Right atrium auricular region (tissue), 2 donors: Measurements from ENCODE around the gene CLDN6. TPM values are rescaled to one million over a fixed set of nuclear protein-coding genes. Genes with fewer than 3 reads are reported as not detected.

Experiments
- DNase-seq: peaks from one replicate; pipeline ENCODE4 v3.0.0-alpha.2; 2019; ENCODE audit warnings: low spot score
- H3K27ac ChIP-seq, 2 donors: fragments of 200-600 bp; sonication (generic); 1 replicate in 1 of 2; 2 replicates in 1 of 2; pipeline ENCODE4 v1.5.1; 2016 to 2019
- H3K27me3 ChIP-seq, 2 donors: fragments of 200-600 bp; sonication (generic); one replicate each; pipeline versions ENCODE4 v1.5.1 to v1.6.0; 2017 to 2019
- H3K36me3 ChIP-seq: fragments of 200-600 bp; sonication (generic); one replicate; pipeline ENCODE4 v1.5.1; 2016
- H3K4me1 ChIP-seq, 2 donors: fragments of 200-600 bp; sonication (generic); one replicate each; pipeline versions ENCODE4 v1.5.1 to v1.6.0; 2017 to 2019
- H3K4me3 ChIP-seq, 2 donors: fragments of 200-600 bp; sonication (generic); 1 replicate in 1 of 2; 2 replicates in 1 of 2; pipeline ENCODE4 v1.5.1; 2017 to 2019; ENCODE audit warnings: mild to moderate bottlenecking in 1 of 2, moderate library complexity in 1 of 2
- H3K9me3 ChIP-seq, 2 donors: fragments of 200-600 bp; sonication (generic); one replicate each; pipeline ENCODE4 v1.5.1; 2019
- CTCF ChIP-seq, 2 donors: fragments of 200-600 bp; sonication (generic); IDR thresholded peaks; one replicate each; pipeline ENCODE4 v1.5.1; 2019; ENCODE audit warnings: antibody characterized with exemption in 2 of 2
- total RNA-seq, 2 donors: library from RNA; depleted of rRNA; stranded (reverse); fragments of >200 nt; gene quantifications; one replicate each; pipeline ENCODE4 v1.1.0, GENCODE V29; 2016

Gene CLDN6
- total RNA-seq, 2 donors from 2014 or later = not detected

- Histone ChIP-seq H3K27me3 (peaks cover 0 to 9% of the 10 kb centered on the region in 2 donors), H3K27ac (no peak overlapping the region), H3K4me3 (no peak overlapping the region), H3K4me1 (peaks cover 0 to 6% of the 10 kb centered on the region in 2 donors), H3K9me3 (no peaks in the 10 kb centered on the region), H3K36me3 (no peaks in the 10 kb centered on the region)
- no peak for TF ChIP-seq CTCF (IDR thresholded peaks at IDR 0.05)
- no peak for DNase-seq
Measured at GRCh38 chr16:3051494-3051893, 33.5 kb upstream of the CLDN6 start.

DNA sequence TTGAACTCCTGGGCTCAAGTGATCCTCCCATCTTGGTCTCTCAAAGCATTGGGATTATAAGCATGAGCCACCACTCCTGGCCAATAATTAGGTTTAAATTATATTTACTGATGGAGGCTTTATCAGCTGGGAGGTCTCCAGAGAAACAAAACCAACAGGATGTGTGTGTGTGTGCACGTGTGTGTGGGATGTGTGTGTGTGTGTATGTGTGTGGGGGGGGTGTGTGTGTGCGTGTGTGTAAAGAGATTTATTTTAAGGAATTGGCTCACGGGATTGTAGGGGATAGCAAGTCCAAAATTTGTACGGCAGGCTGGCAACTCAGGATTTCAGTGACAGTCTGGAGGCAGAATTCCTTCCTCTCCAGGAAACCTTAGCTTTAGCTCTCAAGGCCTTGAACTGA is 33.0 kb upstream of the CLDN6 start:
- peaks cover 0 to 11% of the 10 kb centered on the region in 2 donors for H3K4me1 ChIP-seq
- no peak for DNase-seq
- H3K27ac ChIP-seq = no peak overlapping the region
- no peak for TF ChIP-seq CTCF (IDR thresholded peaks at IDR 0.05)
- no peaks in the 10 kb centered on the region for H3K36me3 ChIP-seq
- H3K27me3 ChIP-seq = peaks cover 2 to 14% of the 10 kb centered on the region in 2 donors
- H3K4me3 ChIP-seq = no peak overlapping the region
- no peaks in the 10 kb centered on the region for H3K9me3 ChIP-seq

DNA sequence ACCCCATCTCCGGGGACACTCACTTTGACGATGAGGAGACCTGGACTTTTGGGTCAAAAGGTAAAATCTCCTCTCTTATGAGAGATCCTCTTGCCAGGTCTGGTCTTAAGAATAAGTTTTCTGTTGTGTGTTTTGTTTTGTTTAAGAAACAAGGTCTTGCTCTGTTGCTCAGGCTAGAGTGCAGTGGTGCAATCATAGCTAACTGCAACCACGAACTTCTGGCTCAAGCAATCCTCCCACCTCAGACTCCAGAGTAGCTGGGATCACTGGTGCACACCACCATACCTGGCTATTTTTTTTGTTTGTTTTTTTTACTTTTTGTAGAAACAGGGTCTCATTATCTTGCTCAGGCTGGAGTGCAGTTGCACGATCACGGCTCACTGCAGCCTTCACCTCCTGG is 32.5 kb upstream of the CLDN6 start:
- Histone ChIP-seq H3K9me3 (no peaks in the 10 kb centered on the region), H3K27ac (no peak overlapping the region), H3K36me3 (no peaks in the 10 kb centered on the region), H3K4me3 (no peak overlapping the region), H3K27me3 (peaks cover 7 to 19% of the 10 kb centered on the region in 2 donors), H3K4me1 (peaks cover 0 to 16% of the 10 kb centered on the region in 2 donors)
- DNase-seq = no peak
- TF ChIP-seq CTCF (IDR thresholded peaks at IDR 0.05) = no peak

GRCh38 chr16:3049921-3050481 is 32.0 kb upstream of the CLDN6 start:
- no peak for DNase-seq
- Histone ChIP-seq H3K27me3 (peaks cover 8 to 24% of the 10 kb centered on the region in 2 donors), H3K9me3 (no peaks in the 10 kb centered on the region)

GRCh38 chr16:3047387-3047720 is 29.4 kb upstream of the CLDN6 start:
- TF ChIP-seq CTCF (IDR thresholded peaks at IDR 0.05) = no peak
- Histone ChIP-seq H3K4me1 (peaks cover 0 to 22% of the 10 kb centered on the region in 2 donors), H3K9me3 (no peaks in the 10 kb centered on the region), H3K36me3 (no peaks in the 10 kb centered on the region), H3K4me3 (no peak overlapping the region), H3K27ac (no peak overlapping the region), H3K27me3 (peaks cover 23 to 35% of the 10 kb centered on the region in 2 donors)
- no peak for DNase-seq

More at GRCh38 chr16:3049921-3050481, 32.0 kb upstream of the CLDN6 start:
- H3K36me3 ChIP-seq = no peaks in the 10 kb centered on the region
- no peak for TF ChIP-seq CTCF (IDR thresholded peaks at IDR 0.05)
- H3K4me3 ChIP-seq = no peak overlapping the region
- H3K4me1 ChIP-seq = peaks cover 0 to 21% of the 10 kb centered on the region in 2 donors
- H3K27ac ChIP-seq = no peak overlapping the region
